K562 (cell line): Measurements from ENCODE around the gene DTNBP1. TPM values are rescaled to one million over a fixed set of nuclear protein-coding genes. Genes with fewer than 3 reads are reported as not detected.

Experiments used
- BCLAF1 ChIP-seq, 2 experiments: fragments of 450-650 bp in 1 of 2; IDR thresholded peaks; 2 replicates each; pipeline ENCODE4 v1.6.1; 2011 to 2017; ENCODE audit warnings: low read depth in 2 of 2, antibody characterized with exemption in 1 of 2, borderline replicate concordance in 1 of 2, low read length in 1 of 2, mild to moderate bottlenecking in 1 of 2, mixed read lengths in 1 of 2; ENCODE audit not compliant: control insufficient read depth in 1 of 2
- HDAC2 ChIP-seq: fragments of 450-650 bp; IDR thresholded peaks from 2 replicates; pipeline ENCODE4 v1.6.1; 2016; ENCODE audit warnings: mild to moderate bottlenecking
- NFYB ChIP-seq: IDR thresholded peaks from 2 replicates; pipeline ENCODE4 v1.6.1; 2011; ENCODE audit warnings: mild to moderate bottlenecking, moderate library complexity; ENCODE audit not compliant: insufficient read length; ENCODE audit errors: extremely low read depth
- RFX7 ChIP-seq: fragments of 250-450 bp; sonication (Bioruptor Pico); IDR thresholded peaks from 2 replicates; pipeline ENCODE4 v1.5.1; 2021; ENCODE audit warnings: mild to moderate bottlenecking
- TFE3 ChIP-seq: fragments of 450-650 bp; formaldehyde crosslinking; IDR thresholded peaks from 2 replicates; pipeline ENCODE4 v1.4.0; 2020; ENCODE audit warnings: mild to moderate bottlenecking, mixed read lengths
- THAP12 ChIP-seq: fragments of 250-450 bp; sonication (Bioruptor Pico); IDR thresholded peaks from 2 replicates; pipeline ENCODE4 v1.9.0; 2021; ENCODE audit warnings: mild to moderate bottlenecking, inconsistent platforms
- ZBTB5 ChIP-seq: fragments of 450-650 bp; IDR thresholded peaks from 2 replicates; pipeline ENCODE4 v1.6.1; 2017; ENCODE audit warnings: antibody characterized with exemption
- ZKSCAN8 ChIP-seq: fragments of 200-800 bp; sonication (Bioruptor generic); IDR thresholded peaks from 2 replicates; pipeline ENCODE4 v1.6.1; 2016; ENCODE audit warnings: missing genetic modification characterization, missing compliant biosample characterization
- ZNF133 ChIP-seq: fragments of 250-450 bp; sonication (Bioruptor Pico); IDR thresholded peaks from 2 replicates; pipeline ENCODE4 v1.4.0; 2020; ENCODE audit warnings: mild to moderate bottlenecking
- ZNF143 ChIP-seq: sonication (generic); formaldehyde crosslinking; IDR thresholded peaks from 2 replicates; pipeline ENCODE4 v1.9.0; 2022; ENCODE audit warnings: mild to moderate bottlenecking, missing genetic modification reagents
- ZNF263 ChIP-seq: sonication (generic); formaldehyde crosslinking; IDR thresholded peaks from 2 replicates; pipeline ENCODE4 v1.8.0; 2022; ENCODE audit warnings: mild to moderate bottlenecking, missing genetic modification reagents, borderline replicate concordance
- ZNF766 ChIP-seq: fragments of 200-800 bp; sonication (Bioruptor generic); conservative IDR thresholded peaks from 2 replicates; pipeline ENCODE4 v1.6.1; 2016; ENCODE audit warnings: missing genetic modification characterization, missing compliant biosample characterization
- polyA plus RNA-seq, 8 experiments: library from polyadenylated mRNA; depleted of rRNA in 4 of 8; stranded (reverse) in 5 of 8; unstranded in 3 of 8; fragments of >200 nt; fragmentation: Nextera tagmentation in 2 of 8; fragmentation: Illumina TruSeq in 1 of 8; extraction: Ambion mirVana in 2 of 8; extraction: Trizol in 1 of 8; gene quantifications; 2 replicates each; pipeline versions ENCODE4 v1.2.1 to v1.2.3, GENCODE V29; 2011 to 2014; ENCODE audit warnings: inconsistent platforms in 1 of 8, missing spikeins in 1 of 8
- total RNA-seq, 7 experiments: library from RNA; depleted of rRNA in 6 of 7; stranded (reverse); fragments of >200 nt in 6 of 7; fragmentation: Illumina TruSeq in 2 of 7; extraction: Trizol in 2 of 7; gene quantifications; 2 replicates each; pipeline versions ENCODE4 v1.2.1 to v1.2.3, GENCODE V29; 2011 to 2021; ENCODE audit warnings: low replicate concordance in 1 of 7

DTNBP1 gene
- total and polyA plus RNA-seq, 9 of the 15 experiments (the other 6 are each of a cell fraction or from before 2014, with no cell fraction given), result 16.7 to 54.5 (median 21.4) TPM

- TF ChIP-seq BCLAF1 (IDR thresholded peaks at IDR 0.05; ENCODE audit: borderline replicate concordance in 1 of 2, control insufficient read depth in 1 of 2, low read depth in 2 of 2, low read length in 1 of 2) (no peak), ZKSCAN8 (no peak), RFX7 (no peak), ZNF143 (CRISPR knock-in tag) (no peak), ZNF766 (CRISPR knock-in tag) (no peak), ZBTB5 (no peak), THAP12 (CRISPR knock-in tag) (no peak), NFYB (no peak), ZNF133 (CRISPR knock-in tag) (no peak), ZNF263 (CRISPR knock-in tag) (no peak), HDAC2 (no peak), TFE3 (CRISPR knock-in tag) (no peak)
Measured at GRCh38 chr6:15519681-15520080, 143.1 kb downstream of the DTNBP1 start (continued).
